ENCODE results near the gene GTF2IRD1. TPM values are rescaled to one million over a fixed set of nuclear protein-coding genes. Genes with fewer than 3 reads are reported as not detected.
"Not testable (repeated sequence)": the region's sequence is repeated elsewhere in the genome, so short reads cannot be mapped to it uniquely, and the experiment has no call there.

The GTF2IRD1 gene
- total RNA-seq, 1 donor from 2014 or later, result 16.3 TPM

DNA sequence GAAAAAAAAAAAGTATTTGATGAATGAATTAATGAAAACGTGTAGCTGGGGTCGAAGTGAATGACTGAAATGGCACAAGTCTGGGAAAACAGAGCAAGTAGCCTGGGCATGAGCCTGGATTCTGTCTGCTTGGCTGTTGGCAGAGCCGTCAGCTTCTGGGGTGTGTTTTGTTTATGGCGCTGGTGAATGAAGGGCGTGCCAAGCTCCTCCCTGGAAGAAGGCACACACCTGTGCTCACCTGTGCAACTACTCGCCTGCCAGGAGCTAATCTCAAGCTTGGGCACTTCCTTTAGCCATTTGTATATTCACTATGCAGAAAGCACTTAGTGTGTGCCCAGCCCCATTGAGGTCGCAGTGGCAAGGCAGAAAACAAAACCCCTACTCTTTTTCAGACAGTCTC, 74.1 kb downstream of the GTF2IRD1 start:
- no peaks in the 10 kb centered on the region for H3K4me1 ChIP-seq
- no peak overlapping the region for H3K4me3 ChIP-seq
- H3K36me3 ChIP-seq, result peaks cover 28% of the 10 kb centered on the region
- ATAC-seq (no peak), DNase-seq (no peak)
- no peaks in the 10 kb centered on the region for H3K9me3 ChIP-seq
- TF ChIP-seq, protein P1, sequence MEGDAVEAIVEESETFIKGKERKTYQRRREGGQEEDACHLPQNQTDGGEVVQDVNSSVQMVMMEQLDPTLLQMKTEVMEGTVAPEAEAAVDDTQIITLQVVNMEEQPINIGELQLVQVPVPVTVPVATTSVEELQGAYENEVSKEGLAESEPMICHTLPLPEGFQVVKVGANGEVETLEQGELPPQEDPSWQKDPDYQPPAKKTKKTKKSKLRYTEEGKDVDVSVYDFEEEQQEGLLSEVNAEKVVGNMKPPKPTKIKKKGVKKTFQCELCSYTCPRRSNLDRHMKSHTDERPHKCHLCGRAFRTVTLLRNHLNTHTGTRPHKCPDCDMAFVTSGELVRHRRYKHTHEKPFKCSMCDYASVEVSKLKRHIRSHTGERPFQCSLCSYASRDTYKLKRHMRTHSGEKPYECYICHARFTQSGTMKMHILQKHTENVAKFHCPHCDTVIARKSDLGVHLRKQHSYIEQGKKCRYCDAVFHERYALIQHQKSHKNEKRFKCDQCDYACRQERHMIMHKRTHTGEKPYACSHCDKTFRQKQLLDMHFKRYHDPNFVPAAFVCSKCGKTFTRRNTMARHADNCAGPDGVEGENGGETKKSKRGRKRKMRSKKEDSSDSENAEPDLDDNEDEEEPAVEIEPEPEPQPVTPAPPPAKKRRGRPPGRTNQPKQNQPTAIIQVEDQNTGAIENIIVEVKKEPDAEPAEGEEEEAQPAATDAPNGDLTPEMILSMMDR (IDR thresholded peaks at IDR 0.05), result no peak
- no peak overlapping the region for H3K27ac ChIP-seq
- no peaks in the 10 kb centered on the region for H3K27me3 ChIP-seq (ENCODE audit: low read depth)
- intact Hi-C loops (cut with DNase I), result no loop called here

DNA sequence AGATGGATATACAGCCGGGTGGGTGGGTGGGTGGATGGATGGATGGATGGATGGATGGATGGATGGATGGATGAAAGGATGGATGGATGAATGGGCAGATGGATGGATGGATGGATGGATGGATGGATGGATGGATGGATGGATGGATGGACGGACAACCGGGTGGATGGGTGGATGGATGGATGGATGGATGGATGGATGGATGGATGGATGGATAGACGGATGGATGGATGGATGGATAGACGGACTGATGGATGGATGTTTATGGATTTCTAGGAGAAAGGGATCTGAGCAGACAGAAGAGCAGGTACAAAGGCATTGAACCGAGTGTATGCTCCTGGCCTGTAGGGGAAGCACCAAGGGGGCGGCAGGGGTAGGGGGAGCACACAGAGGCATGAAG, 75.1 kb downstream of the GTF2IRD1 start:
- H3K9me3 ChIP-seq; H3K27me3 ChIP-seq (ENCODE audit: low read depth); intact Hi-C loops (cut with DNase I); ATAC-seq; DNase-seq; H3K27ac ChIP-seq; H3K4me1 ChIP-seq; H3K4me3 ChIP-seq: not testable (repeated sequence)
- peaks cover 28% of the 10 kb centered on the region for H3K36me3 ChIP-seq

DNA sequence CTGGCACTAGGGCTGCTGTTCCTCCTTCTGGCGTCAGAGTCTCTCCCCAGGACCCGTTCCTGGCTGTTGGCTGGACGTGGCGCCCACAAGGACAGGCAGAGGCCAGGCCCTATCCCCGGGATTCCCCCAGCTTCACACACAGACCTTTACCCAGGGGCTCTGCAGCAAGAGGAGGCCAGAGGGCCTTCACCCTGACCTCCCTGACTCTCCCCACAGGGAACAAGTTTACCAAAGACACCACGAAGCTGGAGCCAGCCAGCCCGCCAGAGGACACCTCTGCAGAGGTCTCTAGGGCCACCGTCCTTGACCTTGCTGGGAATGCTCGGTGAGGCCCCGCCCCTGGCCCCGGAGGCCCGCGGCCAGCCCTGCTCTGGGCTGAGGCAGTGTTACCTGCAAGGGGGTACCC, 82.2 kb downstream of the GTF2IRD1 start:
- Histone ChIP-seq H3K4me1 (no peaks in the 10 kb centered on the region), H3K36me3 (peaks cover 7% of the 10 kb centered on the region), H3K27ac (no peak overlapping the region), H3K9me3 (no peaks in the 10 kb centered on the region), H3K27me3 (ENCODE audit: low read depth) (no peaks in the 10 kb centered on the region), H3K4me3 (no peak overlapping the region)
- DNase-seq (no peak), ATAC-seq (peak in 1 of 2 donors; percentile 17)
- TF ChIP-seq, protein P1 (IDR thresholded peaks at IDR 0.05), result no peak
- intact Hi-C loops (cut with DNase I), result no loop called here

DNA sequence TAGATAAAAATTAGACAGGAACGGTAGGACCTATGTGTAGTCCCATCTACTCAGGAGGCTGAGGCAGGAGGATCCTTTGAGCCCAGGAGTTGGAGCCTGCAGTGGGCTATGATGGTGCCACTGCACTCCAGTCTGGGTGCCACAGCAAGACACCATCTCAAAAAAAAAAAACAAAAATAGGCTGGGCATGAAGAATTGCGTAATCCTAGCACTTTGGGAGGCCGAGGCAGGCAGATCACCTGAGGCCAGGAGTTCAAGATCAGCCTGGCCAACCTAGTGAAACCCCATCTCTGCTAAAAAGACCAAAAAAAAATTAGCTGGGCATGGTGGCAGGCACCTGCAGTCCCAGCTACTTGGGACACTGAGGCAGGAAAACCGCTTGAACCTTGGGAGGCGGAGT, 88.2 kb downstream of the GTF2IRD1 start:
- H3K4me3 ChIP-seq; intact Hi-C loops (cut with DNase I); H3K4me1 ChIP-seq; H3K9me3 ChIP-seq; ATAC-seq; H3K27ac ChIP-seq; DNase-seq; H3K36me3 ChIP-seq; H3K27me3 ChIP-seq (ENCODE audit: low read depth): not testable (repeated sequence)

DNA sequence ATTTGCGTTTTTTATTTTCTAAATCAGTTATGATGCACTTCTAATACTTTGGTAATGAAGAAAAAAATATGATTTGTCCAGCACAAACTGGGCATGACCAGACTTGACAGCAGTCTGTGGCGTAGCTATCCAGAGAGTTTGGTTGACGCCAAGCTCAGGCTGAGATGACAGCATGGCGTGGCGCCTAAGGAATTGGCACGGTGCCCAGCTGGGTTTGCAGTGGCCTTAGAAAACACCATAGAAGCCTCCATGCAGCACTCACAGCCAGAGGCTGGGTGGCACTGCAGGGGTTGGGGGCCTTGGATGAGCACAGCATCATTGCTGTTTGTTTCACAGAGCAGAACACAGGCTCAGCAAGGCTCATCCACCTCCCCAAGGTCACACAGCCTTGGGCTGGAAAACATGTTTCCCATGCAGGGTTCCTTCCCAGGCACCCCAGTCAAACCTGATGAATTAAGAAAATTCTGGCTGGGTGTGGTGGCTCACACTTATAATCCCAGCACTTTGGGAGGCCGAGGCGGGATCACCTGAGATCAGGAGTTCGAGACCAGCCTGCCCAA, 88.9 kb downstream of the GTF2IRD1 start:
- TF ChIP-seq, protein P1 (IDR thresholded peaks at IDR 0.05), result no peak
- H3K36me3 ChIP-seq, result peaks cover 11% of the 10 kb centered on the region
- intact Hi-C loops (cut with DNase I), result no loop called here

DNA sequence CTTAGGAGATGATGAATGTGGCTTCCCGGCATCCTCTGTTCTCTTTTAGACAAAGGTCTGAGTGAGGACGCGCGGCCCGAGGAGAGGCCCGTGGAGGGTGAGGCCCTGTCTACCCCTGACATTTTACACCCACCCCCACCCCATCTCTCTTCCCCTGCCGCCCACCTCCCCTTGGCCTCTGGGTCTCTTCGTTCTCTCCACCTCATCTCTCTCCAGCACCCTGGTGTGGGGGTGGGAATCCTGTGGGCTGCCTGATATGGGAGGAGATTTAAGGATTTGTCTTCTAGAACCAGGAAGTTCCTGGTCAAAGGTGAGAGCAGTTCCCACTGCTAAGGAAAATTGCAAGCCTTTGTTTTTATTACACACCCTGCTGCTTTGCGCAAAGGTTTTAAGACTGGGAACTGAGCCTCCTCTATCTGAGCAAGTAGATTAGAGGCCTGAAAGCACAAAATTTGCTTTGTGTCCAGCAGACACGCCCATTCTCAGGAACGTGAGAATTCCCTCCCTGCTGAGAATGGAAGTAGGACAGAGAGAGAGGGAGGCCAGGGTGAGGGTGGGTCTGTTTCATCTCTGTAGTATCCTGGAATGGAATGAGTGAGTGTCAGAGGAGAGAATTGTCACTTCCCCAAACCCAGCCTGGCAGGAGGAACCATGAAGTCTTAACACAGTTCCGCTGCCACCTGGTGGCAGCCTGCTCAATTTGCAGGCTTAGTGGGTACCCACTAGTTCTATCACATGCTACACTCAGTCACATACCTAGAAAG, 91.2 kb downstream of the GTF2IRD1 start:
- intact Hi-C loops (cut with DNase I), result no loop called here
- H3K27me3 ChIP-seq (ENCODE audit: low read depth), result no peaks in the 10 kb centered on the region
- peaks cover 6% of the 10 kb centered on the region for H3K9me3 ChIP-seq
- peaks cover 11% of the 10 kb centered on the region for H3K36me3 ChIP-seq
- TF ChIP-seq, protein P1 (IDR thresholded peaks at IDR 0.05), result peak; percentile 52
- ATAC-seq, result peak; percentile 63 to 67
- no peak overlapping the region for H3K27ac ChIP-seq
- no peak overlapping the region for H3K4me3 ChIP-seq
- no peaks in the 10 kb centered on the region for H3K4me1 ChIP-seq
- peak; percentile 56 for DNase-seq

More for the DNA sequence above, 88.9 kb downstream of the GTF2IRD1 start:
- H3K4me1 ChIP-seq, result no peaks in the 10 kb centered on the region
- no peak overlapping the region for H3K4me3 ChIP-seq
- H3K27ac ChIP-seq, result no peak overlapping the region
- H3K9me3 ChIP-seq, result peaks cover 6% of the 10 kb centered on the region
- H3K27me3 ChIP-seq (ENCODE audit: low read depth), result no peaks in the 10 kb centered on the region
- ATAC-seq (no peak), DNase-seq (no peak)

Data from lower lobe of right lung (tissue), 2 donors.